GM18508 (cell line): ENCODE results near the gene APBA2.

ENCODE experiments used
- ATAC-seq: cut with Tn5 transposase; IDR thresholded peaks from one replicate; pipeline ENCODE4 v1.9.1; 2021; ENCODE audit warnings: moderate number of reproducible peaks; ENCODE audit not compliant: insufficient read depth, unreplicated experiment

Gene APBA2

DNA sequence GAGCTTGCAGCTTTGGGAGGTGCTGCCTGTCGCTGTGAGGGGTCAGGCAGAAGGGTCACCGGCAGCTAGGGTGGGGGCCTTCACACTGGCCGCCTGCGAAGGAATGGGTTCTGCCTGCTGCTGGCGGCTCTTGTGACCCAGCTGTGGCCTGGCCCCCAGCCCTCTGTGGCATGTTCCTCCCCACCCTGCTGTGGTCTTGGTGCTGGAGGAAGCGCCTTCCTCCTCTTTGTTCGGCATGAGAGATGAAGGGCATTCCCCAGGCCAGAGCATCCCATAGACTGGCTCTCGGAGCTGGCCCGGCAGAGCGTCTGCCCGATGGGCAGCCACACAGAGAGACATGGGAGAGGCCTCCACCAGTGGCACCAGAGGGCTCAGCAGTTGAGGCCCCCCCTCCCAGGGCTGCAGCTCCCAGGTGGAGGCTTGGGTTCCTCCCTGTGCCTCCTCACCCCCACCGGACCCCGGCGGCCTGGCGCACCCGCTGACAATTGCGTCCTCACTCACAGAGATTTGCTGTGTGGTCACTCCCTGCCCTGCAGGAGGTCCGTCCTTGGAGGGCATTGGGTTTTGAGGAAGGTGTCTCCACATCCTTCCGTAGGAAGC lies 221.6 kb downstream of the APBA2 start:
- ATAC-seq: no peak

DNA sequence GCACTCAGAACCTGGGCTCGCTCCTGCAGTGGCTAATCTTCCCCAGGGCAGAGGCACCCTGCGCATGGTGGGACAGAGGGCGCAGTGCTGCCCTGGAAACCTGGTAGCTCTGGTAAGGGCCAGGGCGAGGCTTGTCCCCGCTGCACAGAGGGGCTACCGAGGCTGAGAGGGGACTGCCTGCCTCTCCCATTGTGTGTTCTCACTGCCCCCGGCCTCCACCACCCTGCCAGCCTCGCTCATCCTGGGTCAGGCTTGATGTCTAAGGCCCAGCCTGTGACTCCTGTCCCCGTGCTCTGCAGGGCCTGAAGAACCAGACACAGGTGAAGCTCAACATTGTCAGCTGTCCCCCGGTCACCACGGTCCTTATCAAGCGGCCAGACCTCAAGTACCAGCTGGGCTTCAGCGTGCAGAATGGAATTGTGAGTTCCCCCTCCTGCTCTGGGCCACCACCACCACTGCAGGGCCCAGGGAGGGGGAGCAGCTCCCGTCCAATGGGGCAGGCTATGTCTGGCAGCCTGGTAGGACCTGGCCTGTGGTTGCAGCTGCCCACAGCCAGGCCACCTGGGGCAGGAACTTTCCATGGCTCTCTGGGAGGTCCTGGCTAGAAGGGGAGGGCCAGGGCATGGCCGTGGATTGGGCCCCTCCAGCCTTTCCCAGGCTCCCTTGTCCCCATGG lies 222.3 kb downstream of the APBA2 start:
- ATAC-seq: no peak

DNA sequence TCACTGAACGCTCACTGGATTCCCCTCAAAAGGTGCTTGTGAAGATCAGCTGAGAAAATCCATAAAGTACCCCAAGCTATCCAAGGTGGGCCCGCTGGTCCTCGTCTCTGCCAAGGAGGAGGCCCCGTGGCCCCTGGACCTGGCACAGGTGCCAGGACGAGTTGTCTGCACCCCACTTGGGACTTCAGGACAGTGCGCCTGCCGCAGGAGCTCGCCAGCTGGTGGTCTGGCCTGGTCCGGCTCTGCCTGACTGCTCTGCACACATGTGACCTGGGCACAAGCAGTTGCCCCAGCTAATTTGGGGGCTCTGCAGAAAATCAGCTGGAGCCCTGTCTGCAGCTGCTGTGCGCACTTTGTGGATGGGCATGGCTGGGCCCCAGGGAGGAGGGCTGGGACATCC lies 224.0 kb downstream of the APBA2 start:
- ATAC-seq: no peak

DNA sequence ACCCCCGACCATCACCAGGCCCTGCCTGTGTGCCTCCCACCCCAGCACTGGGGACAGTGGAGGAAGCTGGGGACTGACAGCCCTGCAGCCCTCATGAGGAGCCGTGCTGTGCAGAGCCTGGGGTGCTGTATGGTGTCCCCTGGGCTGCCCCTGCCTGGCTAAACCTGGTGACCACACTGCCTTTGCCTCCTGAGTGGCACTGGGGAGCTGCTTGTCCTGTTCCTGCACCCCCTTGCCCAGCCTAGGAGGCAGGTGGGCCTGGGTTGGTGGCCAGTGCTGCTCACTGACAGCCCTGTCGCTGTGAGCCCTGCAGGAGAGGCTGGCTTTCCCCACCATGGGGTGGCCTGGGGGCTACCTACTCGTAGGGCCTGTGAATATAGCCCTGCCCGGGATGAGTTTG lies 224.4 kb downstream of the APBA2 start:
- ATAC-seq: no peak

DNA sequence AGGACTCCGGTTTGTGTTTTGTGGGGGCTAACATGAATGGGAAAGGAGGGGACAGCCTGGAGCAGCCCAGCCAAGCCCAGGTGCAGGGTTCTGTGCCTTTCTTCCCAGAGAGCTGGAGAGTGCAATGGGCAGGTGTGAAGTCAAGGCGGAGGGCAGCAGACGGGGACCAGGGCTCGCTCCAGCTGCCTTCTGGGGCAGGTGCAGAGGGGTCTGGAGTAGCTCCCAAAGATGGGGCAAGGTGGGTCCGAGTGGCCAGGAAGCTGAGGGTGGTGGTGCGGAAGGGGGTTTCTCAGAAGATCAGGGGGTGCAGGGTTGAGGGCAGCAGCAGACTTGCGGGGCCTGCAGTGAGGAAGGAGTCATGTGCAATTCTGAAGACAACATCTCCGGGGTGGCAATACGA lies 225.0 kb downstream of the APBA2 start:
- no peak for ATAC-seq

DNA sequence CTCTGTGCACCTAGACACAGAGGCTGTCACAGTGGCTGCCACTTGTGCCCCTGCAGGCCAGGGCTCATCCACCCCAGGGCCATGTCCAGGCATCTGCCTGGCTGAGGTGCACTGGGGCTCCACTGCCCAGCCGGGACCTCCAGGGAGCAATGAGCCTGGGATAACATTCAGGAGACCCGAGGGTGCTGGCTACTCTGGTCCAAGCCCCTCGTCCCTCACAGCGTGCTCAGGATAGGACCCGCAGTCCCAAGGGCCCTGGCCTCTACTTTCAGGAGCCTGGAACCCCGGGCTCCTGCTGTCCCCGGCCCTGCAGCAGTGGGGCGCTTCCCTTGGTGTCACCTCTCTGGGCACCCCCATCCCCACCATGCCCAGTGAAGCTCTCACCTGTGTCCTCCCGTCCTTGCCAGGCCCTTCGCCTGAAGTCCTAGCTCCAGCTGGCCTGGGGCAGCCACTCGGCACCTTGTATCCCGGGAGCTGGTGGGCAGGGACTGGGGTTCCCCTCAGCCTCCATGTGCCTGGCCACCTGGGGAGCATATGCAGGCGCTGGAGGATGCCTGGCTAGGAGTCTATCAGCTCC lies 226.0 kb downstream of the APBA2 start:
- no peak for ATAC-seq

DNA sequence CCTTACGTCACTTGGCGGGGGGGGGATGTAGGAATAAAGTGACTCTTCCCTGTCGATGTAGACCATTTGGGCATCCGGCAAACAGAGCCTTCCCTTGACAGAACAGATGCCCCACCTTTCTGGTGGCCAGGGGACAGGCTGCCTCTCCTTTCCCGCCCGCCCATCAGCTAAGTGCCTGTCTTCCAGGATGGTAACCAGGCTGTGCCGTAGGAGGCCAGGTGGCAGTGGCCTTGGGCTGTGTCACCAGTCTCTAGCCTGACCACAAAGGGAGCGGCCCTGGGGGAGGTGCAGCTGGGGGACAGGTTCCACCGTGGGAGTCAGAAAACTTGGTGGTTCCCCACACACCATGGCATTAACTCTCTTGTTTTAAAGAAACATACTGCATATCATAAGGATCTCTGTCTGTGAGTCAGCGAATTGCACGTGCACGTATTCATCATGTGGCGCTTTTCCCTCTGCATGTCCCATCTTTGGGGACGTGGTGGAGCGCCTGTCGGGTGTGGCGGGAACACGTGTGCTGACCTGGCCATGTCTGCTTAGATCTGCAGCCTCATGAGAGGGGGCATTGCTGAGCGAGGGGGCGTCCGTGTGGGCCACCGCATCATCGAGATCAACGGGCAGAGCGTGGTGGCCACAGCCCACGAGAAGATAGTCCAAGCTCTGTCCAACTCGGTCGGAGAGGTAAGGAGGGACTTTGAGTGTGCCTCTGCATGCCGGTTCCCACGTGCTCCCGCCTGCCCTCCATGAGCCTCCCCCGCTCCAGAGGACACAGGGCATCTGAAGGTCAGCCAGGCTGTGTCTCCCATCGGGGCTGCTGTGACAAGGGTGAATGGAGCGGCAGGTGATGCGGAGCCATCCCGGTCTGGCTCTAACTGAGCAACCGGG lies 227.8 kb downstream of the APBA2 start:
- ATAC-seq: no peak

DNA sequence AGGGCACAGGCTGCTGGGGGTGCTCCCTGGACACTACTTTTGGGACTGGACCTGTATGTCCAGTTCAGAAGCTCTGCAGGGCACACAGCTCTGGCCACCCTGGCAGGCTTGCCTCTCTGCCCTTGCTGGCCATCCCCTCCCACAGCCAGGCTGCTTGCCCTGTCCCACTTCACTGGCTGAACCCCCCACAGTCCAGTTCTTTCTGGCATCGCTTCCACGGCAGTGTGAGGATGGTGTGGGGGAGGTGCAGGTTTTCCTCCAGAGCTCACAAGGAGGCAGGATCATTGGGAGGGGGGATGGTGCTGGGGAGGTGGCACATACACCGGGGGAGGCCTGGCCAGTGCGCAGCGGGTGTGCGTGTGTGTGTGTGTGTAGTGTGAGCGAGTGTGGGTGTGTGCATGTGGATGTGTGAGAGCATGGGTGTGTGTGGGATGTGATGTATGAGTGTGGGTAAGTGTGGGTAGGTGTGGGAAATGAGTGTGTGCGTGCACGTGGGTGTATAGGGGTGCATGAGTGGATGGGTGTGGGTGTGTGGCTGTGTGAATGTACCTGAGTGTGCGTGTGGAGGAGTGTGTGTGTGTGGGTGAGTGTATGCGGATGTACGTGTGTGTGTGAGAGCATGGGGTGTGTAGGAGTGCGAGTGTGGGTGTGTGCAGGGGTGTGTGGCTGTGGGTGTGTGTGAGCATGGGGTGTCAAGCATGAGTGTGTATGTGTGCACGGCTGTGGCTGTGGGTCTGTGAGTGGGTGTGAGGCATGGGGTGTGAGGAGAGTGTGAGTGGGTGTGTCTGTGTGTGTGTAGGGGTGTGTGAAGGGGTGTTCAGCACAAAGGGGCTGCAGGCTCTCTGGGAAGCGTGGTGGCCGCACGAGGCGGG lies 228.7 kb downstream of the APBA2 start:
- no peak for ATAC-seq

DNA sequence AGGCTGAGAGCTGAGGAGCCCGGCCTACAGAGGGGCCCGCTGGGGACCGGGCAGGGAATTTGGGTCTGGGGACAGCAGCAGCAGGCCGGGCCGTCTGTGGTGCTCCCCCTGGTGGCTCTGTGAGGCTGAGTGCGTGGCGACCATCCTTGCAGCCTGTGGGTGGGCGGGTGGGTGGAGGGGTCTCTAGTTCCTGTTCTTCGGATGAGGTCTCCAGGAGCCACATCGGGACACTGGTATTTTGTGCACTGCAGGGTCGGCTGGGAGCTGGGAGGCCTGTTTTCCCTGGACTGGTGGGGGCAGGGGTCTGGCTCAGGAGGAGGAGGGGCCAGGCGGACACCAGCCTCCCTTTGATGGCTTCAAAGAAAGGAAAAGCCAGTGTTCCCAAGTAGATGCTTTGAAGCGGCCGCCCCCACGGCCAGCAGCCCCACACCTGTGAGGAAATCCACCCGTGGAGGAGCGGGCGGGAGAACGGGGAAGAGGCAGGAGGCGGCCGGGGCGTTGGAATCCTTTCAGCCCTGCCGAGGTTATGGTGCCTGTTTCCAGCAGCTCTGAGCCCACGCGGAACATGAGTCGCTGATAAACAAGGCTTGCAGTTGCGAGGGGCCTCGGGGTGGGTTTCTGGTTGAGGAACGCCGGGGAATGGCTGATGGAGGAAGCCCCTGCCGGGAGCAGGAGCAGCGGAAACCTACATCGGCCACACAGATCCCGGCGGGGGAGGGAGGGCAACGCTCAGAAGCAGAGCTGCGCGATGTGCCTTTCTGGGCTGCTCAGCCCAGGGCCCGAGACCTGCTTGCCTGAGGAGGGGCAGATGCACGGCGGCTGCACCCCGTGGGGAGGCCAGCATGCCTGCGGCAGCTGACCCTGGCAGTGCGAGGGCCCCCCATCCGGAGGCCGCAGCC lies 229.6 kb downstream of the APBA2 start:
- ATAC-seq: no peak

DNA sequence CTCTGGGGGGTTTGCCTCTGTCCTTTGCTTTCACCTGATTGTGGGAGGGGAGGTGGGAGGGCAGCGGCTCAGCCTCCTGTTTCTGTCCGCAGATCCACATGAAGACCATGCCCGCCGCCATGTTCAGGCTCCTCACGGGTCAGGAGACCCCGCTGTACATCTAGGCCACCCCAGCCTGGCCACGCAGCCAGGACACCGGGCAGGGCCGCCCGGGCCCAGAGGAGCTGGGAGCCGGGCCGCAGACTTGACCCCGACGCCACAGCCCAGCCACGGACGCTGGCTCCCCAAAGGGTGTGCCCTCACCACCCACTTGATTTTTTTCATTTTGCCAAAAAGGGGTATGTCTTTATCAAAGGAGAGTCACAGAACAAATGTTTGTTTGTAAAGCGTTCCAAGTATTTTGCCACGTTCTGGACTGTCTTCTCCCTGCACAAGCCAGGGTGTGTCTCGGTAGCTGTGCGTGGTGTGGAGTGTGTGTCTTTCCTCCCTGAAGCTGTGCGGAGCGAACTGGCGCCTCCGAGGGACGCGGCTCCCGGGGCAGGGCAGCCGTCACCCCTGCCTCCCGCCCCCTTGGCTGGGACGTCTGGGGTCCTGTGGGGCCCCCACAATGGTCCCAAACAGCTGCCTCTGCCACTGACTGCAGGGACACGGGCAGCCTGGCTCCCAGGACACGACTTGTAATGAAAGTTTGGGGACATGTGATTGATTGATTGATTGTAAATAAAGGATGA lies 231.4 kb downstream of the APBA2 start:
- no peak for ATAC-seq

DNA sequence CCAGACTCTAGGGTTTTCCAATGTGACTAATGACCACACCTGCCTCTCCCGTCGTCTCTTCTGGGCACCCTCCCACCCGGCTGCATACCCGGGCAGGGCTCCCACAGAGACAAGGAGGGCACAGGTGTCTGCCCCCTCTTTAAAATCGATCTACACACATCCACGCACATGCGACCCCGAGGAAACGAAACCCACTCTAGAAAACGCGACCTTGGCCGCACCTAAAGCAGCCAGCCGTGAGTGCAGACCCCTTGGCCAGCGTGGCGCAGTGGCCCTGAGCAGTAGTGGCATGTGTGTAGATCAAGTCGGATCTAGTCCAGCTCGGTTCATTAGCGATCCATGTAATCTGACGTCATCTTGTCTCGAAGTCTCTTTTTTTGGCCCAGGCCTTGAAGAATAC lies 232.0 kb downstream of the APBA2 start:
- ATAC-seq: no peak

DNA sequence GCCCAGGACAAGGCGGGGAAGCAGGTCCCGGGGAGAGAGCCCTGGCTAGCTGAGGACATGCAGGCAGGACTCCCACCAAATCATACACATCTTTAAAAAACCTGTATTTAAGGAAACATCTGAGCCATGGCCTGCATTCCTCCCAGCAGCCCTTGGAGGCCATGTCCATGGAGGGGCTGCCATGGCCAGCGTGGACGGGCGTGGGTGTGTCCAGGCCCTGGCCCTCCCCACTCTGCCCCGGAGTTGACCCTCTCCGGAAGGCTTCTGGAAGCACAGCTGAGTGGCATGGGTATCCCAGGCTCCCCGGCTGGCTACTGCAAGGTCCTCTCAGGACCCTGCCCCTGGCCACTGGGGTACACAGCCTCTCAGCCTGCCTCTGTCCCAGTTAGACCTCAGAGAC lies 234.1 kb downstream of the APBA2 start:
- ATAC-seq: no peak

DNA sequence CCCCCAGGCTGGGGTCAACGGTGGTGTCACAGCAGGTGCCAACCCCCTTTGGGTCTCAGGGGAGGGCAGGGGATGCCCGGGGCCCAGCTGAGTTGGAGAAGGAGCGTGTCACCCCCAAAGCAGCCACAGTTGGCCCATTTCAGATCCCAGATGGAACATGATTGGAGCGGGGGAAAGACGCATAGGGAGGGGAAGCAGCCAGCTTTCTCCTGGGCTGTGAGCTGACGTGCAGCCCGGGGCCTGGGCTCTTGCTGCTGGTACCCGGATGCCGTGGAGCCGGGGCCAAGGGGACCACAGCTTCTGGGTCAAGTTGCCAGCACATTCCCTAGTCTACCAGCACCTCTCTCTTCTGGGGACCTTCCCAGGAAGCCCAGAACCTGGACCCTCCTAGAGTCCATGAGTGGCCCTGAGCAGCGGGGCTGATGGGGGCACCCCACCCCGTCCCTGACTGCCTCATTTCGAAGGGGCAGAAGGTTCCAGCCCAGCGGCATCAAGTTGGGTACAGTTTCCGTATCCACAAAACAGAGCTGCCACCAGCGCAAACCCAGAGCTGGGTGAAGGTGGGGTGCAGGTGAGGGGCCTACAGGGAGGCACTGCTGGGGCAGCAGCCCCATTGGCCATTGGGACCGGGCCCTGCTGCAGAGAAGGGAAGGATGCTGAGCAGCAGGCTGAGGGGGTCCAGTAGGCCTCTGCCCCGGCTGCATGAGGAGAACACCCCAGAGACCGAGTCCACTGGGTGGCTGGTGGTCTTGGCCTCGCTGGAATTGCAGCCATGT lies 235.0 kb downstream of the APBA2 start:
- no peak for ATAC-seq

DNA sequence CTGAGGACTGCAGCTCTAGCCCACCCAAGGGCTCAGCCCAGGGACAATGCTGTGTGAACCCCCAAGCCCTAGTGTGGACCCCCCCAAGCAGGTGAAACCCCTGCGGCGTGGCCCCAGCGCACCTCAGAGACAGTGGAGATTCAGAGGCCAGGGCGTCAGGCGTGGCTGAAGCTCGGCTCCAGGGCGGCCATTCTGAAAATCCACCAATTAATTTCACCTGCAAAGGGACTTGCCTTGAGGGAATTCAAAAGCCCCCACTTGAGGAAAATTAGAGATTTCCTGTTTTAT lies 235.5 kb downstream of the APBA2 start:
- no peak for ATAC-seq

DNA sequence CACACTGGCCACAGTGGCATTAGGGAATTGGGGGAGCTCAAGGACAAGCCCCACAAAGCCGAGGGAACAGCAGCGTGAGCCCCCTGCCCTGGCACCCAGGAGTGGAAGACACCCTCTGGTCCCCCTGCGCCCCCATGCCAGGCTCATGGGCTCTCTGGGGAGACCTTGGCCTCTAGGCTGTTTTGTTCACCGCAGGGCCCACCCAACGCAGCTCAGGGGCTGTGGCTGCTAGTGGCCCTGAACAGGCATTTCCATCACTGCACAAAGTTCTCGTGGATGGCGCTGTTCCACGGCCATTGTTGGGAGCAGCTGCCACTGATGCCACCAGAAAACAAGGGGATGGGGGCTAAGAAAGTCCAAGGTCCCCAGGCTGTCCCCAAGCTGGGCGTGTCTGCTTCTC lies 236.1 kb downstream of the APBA2 start:
- no peak for ATAC-seq

DNA sequence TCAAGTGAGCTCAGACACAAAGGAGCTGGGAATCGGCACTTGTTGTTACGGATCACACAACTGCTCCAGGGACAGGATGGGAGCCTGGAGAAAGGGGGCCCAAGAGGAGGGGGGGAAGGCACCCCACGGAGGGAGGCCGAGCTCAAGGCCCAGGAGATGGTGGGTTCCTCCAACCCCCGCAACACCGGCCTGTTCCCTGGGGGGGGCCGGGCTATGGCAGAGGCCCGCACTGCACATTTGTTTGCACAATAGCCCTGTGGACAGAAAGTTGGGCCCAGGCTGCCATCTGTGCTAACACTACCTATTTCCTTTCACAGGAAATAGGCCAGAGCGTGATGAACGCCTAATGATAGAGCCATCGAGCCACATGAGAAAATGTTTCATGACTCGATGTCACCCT lies 236.7 kb downstream of the APBA2 start:
- no peak for ATAC-seq

DNA sequence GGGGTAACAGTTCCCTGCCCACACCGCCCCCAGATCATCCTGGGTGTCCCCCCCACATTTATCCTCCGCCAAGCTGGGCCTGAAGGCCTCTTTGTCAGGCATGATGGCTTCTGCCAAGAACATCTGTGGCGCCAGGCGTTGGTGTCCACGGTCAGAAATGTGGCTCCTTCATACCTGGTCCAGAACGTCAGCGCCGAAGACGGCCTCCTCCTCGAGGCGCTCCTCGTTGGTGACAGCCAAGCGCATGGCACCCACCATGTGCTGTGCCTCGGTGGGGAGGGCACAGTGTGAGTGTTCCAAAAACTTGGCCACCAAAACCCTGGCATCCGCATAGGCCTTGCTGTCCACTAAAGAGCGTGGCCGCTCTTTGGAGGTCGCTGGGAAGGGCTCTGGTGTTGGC lies 237.4 kb downstream of the APBA2 start:
- ATAC-seq: no peak

DNA sequence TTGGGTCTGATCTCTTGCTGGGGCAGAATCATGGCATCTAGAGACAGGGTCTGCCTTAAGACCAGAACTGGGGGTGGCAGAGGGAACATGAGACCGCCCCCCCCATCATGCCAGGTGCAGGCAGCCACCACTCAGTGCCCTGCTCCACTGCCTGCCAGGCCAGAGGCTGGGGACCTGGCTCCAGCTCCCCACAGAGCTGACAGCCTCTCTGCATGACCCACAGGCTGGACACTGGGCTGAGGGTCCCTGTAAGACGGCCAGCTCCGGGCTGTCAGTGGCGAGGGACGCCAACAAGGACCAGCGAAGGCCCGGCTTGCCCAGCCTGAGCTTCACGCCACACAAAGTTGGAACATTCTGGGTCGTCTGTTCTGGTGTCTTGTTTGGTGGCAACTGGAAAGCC lies 238.2 kb downstream of the APBA2 start:
- no peak for ATAC-seq
